Right ventricle myocardium inferior (tissue), 1 donor: ENCODE data around the gene FGFR4. TPM values are rescaled to one million over a fixed set of nuclear protein-coding genes. Genes with fewer than 3 reads are reported as not detected.
A peak's percentile ranks its signal among the peaks of the same experiment; 100 is the strongest.

Experiments used
- ATAC-seq: fragments of 200-7000 bp; cut with Tn5 transposase; one replicate; pipeline ENCODE4 v1.9.1; 2020; ENCODE audit warnings: mild to moderate bottlenecking, moderate library complexity
- DNase-seq: peaks from one replicate; pipeline ENCODE4 v3.0.0; 2021; ENCODE audit errors: missing footprints
- intact Hi-C: fragments of 100-400 bp; cut with DNase I; formaldehyde crosslinking; loops from one replicate; pipeline ENCODE4 v1.11.0; 2022
- total RNA-seq: library from RNA; stranded (reverse); fragmentation: NEBNext Ultra II Directional; extraction: Animal tissue kit (Norgen Biotek cat#: 25700); gene quantifications from one replicate; pipeline ENCODE4 v1.2.1, GENCODE V29; 2021
- donor health status: DM: no; HTN: yes; CAD: no; lungs with severe emphysema.

The FGFR4 gene
- total RNA-seq, 1 donor from 2014 or later, result 4.3 TPM

DNA sequence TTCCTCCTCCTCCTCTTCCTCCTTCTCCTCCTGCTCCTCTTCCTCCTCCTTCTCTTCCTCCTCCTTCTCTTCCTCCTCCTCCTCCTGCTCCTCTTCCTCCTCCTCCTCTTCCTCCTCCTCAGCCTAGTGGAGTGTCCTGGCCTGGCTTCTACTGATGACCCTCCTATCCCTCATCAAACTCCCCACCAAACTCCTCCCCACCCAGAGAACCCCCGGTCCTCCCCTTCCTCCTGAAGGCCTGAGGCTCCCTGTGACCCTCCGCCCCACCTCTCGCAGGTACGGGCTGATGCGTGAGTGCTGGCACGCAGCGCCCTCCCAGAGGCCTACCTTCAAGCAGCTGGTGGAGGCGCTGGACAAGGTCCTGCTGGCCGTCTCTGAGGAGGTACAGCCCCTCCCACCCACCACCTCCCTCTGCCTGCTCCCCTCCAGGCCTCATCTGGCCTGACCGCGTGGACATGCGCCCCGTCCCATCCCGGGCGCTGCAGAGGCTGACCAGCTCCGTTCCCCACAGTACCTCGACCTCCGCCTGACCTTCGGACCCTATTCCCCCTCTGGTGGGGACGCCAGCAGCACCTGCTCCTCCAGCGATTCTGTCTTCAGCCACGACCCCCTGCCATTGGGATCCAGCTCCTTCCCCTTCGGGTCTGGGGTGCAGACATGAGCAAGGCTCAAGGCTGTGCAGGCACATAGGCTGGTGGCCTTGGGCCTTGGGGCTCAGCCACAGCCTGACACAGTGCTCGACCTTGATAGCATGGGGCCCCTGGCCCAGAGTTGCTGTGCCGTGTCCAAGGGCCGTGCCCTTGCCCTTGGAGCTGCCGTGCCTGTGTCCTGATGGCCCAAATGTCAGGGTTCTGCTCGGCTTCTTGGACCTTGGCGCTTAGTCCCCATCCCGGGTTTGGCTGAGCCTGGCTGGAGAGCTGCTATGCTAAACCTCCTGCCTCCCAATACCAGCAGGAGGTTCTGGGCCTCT is 10.6 kb downstream of the FGFR4 start:
- ATAC-seq (no peak), DNase-seq (peak; percentile 64)
- intact Hi-C loops, result no loop called here

GRCh38 chr5:177098120-177098469 is 11.4 kb downstream of the FGFR4 start:
- intact Hi-C loops, result no loop called here
- no peak for DNase-seq
- no peak for ATAC-seq

- peak; percentile 66 for DNase-seq
- intact Hi-C loops, result no loop called here
- ATAC-seq, result peak; percentile 27
Measured at GRCh38 chr5:177098470-177099141, 11.9 kb downstream of the FGFR4 start.

GRCh38 chr5:177099422-177100093 is 12.8 kb downstream of the FGFR4 start:
- ATAC-seq, result no peak
- DNase-seq, result no peak
- intact Hi-C loops, result no loop called here

- intact Hi-C loops, result no loop called here
- ATAC-seq (no peak), DNase-seq (peak; percentile 52)
Measured at GRCh38 chr5:177100714-177101121, 14.0 kb downstream of the FGFR4 start.

GRCh38 chr5:177103523-177104253 is 17.0 kb downstream of the FGFR4 start:
- intact Hi-C loops, result no loop called here
- DNase-seq (peak; percentile 2), ATAC-seq (no peak)

GRCh38 chr5:177105691-177106476 is 19.2 kb downstream of the FGFR4 start:
- no peak for ATAC-seq
- peak; percentile 6 for DNase-seq
- intact Hi-C loops, result no loop called here

GRCh38 chr5:177107159-177107558 is 20.4 kb downstream of the FGFR4 start:
- DNase-seq (no peak), ATAC-seq (no peak)
- intact Hi-C loops, result no loop called here

DNA sequence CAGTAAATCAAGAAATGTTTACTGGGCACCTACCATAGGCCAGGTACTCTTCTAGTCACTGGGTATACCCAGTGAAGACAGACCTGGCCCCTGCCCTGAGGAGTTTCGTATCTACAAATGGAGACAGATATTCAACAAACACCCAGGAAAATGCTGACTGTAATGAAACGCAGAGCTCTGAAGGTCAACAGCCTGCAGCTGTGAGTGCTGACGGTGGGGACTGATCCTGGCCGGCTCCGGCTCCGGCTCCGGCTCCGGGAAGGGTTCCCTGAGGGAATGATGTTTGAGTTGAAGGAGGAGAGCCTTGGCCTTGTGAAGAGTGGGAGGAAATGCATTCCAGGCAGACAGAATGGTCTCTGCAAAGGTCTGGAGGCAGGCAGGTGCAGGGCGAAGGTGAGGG is 23.1 kb downstream of the FGFR4 start:
- no peak for DNase-seq
- ATAC-seq, result peak; percentile 65
- intact Hi-C loops, result loop anchor here (5.0 to 10.0 kb wide), 2 partner anchors 192 to 275 kb away; partner anchors contain the start of genes PRELID1, RAB24 and SLC34A1

GRCh38 chr5:177111720-177112394 is 25.1 kb downstream of the FGFR4 start:
- intact Hi-C loops, result loop anchor here (1.0 to 10.0 kb wide), 4 partner anchors 40 to 453 kb away; partner anchors contain the start of genes PRELID1, RAB24 and SLC34A1
- DNase-seq, result peak; percentile 74
- peak; percentile 37 for ATAC-seq

- no peak for DNase-seq
- no peak for ATAC-seq
- intact Hi-C loops, result loop anchor here (2.0 to 10.0 kb wide), 3 partner anchors 190 to 454 kb away; partner anchors contain the start of genes PRELID1, RAB24 and SLC34A1
Measured at GRCh38 chr5:177112589-177113220, 26.0 kb downstream of the FGFR4 start.

GRCh38 chr5:177113566-177114424 is 27.1 kb downstream of the FGFR4 start:
- intact Hi-C loops, result loop anchor here (2.0 to 10.0 kb wide), 3 partner anchors 189 to 455 kb away; partner anchors contain the start of genes PRELID1, RAB24 and SLC34A1
- DNase-seq, result peak; percentile 86
- peak; percentile 52 for ATAC-seq

- intact Hi-C loops, result loop anchor here (10.0 kb wide), 1 partner anchor 268 kb away; the partner anchor contains the start of gene SLC34A1
- DNase-seq, result peak; percentile 94
Measured at GRCh38 chr5:177116631-177117373, 30.1 kb downstream of the FGFR4 start.

GRCh38 chr5:177117441-177118045 is 30.8 kb downstream of the FGFR4 start:
- ATAC-seq (no peak), DNase-seq (no peak)
- intact Hi-C loops, result loop anchor here (10.0 kb wide), 1 partner anchor 267 kb away; the partner anchor contains the start of gene SLC34A1

More at GRCh38 chr5:177116631-177117373, 30.1 kb downstream of the FGFR4 start:
- ATAC-seq, result peak; percentile 97
